H9 (cell line): ENCODE measurements around the gene KIF22. TPM values are rescaled to one million over a fixed set of nuclear protein-coding genes. Genes with fewer than 3 reads are reported as not detected.

Experiments
- DNase-seq: peaks from one replicate; pipeline ENCODE4 v3.0.0-alpha.2; 2017
- H2AFZ ChIP-seq: one replicate; pipeline ENCODE4 v1.6.1; 2013; ENCODE audit warnings: mild to moderate bottlenecking, low read length, control low read depth, moderate library complexity
- H2AK5ac ChIP-seq: 2 replicates; pipeline ENCODE4 v1.6.1; 2013; ENCODE audit warnings: low read length, control low read depth, mixed read lengths; ENCODE audit not compliant: insufficient read length
- H2BK120ac ChIP-seq: one replicate; pipeline ENCODE4 v1.6.1; 2013; ENCODE audit warnings: low read depth, mild to moderate bottlenecking, low read length, control low read depth, inconsistent platforms; ENCODE audit not compliant: poor library complexity, severe bottlenecking
- H2BK12ac ChIP-seq: 2 replicates; pipeline ENCODE4 v1.6.1; 2013; ENCODE audit warnings: low read length, control low read depth, mixed read lengths, low read depth; ENCODE audit not compliant: insufficient read length
- H2BK15ac ChIP-seq: 2 replicates; pipeline ENCODE4 v1.6.1; 2013; ENCODE audit warnings: low read depth, low read length, control low read depth
- H2BK20ac ChIP-seq: one replicate; pipeline ENCODE4 v1.6.1; 2013; ENCODE audit warnings: low read depth, mild to moderate bottlenecking, low read length, control low read depth, inconsistent platforms; ENCODE audit not compliant: poor library complexity, severe bottlenecking
- H2BK5ac ChIP-seq: 2 replicates; pipeline ENCODE4 v1.6.1; 2013; ENCODE audit warnings: low read length, control low read depth, mixed read lengths; ENCODE audit not compliant: insufficient read length
- H3K14ac ChIP-seq: 2 replicates; pipeline ENCODE4 v1.6.1; 2013; ENCODE audit warnings: low read length, control low read depth; ENCODE audit not compliant: insufficient read depth
- H3K18ac ChIP-seq: 2 replicates; pipeline ENCODE4 v1.6.1; 2013; ENCODE audit warnings: low read depth, mild to moderate bottlenecking, mixed read lengths, low read length, control low read depth; ENCODE audit not compliant: insufficient read length
- H3K23ac ChIP-seq: 2 replicates; pipeline ENCODE4 v1.6.1; 2013; ENCODE audit warnings: low read length, control low read depth, mixed read lengths, low read depth; ENCODE audit not compliant: insufficient read length
- H3K23me2 ChIP-seq: 2 replicates; pipeline ENCODE4 v1.6.1; 2013; ENCODE audit warnings: low read depth, mild to moderate bottlenecking, mixed read lengths, low read length, control low read depth; ENCODE audit not compliant: insufficient read length, poor library complexity, severe bottlenecking
- H3K27ac ChIP-seq: 2 replicates; pipeline ENCODE4 v1.5.1; 2013; ENCODE audit warnings: low read length, control low read depth, mixed read lengths, low read depth; ENCODE audit not compliant: insufficient read length
- H3K27me3 ChIP-seq: 2 replicates; pipeline ENCODE4 v1.6.1; 2013; ENCODE audit warnings: low read length, control low read depth, inconsistent platforms; ENCODE audit not compliant: insufficient read depth
- H3K4ac ChIP-seq: 2 replicates; pipeline ENCODE4 v1.6.1; 2013; ENCODE audit warnings: low read depth, mild to moderate bottlenecking, control low read depth, inconsistent platforms, low read length, moderate library complexity
- H3K4me1 ChIP-seq: 2 replicates; pipeline ENCODE4 v1.6.1; 2013; ENCODE audit warnings: low read length, control low read depth, inconsistent platforms; ENCODE audit not compliant: insufficient read depth
- H3K4me2 ChIP-seq: 2 replicates; pipeline ENCODE4 v1.6.1; 2013; ENCODE audit warnings: low read length, control low read depth, mixed read lengths; ENCODE audit not compliant: insufficient read length, insufficient read depth
- H3K56ac ChIP-seq: 2 replicates; pipeline ENCODE4 v1.6.1; 2013; ENCODE audit warnings: low read depth, mild to moderate bottlenecking, mixed read lengths, low read length, control low read depth; ENCODE audit not compliant: insufficient read length
- H3K79me1 ChIP-seq: 2 replicates; pipeline ENCODE4 v1.6.1; 2013; ENCODE audit warnings: low read depth, mild to moderate bottlenecking, moderate library complexity, low read length, control low read depth, inconsistent platforms; ENCODE audit not compliant: insufficient read depth, poor library complexity, severe bottlenecking
- H3K79me2 ChIP-seq: 2 replicates; pipeline ENCODE4 v1.6.1; 2013; ENCODE audit warnings: low read length, control low read depth, inconsistent platforms; ENCODE audit not compliant: insufficient read depth
- H3K9ac ChIP-seq: 2 replicates; pipeline ENCODE4 v1.6.1; 2013; ENCODE audit warnings: low read length, control low read depth, mixed read lengths; ENCODE audit not compliant: insufficient read length; ENCODE audit errors: extremely low read depth
- H3K9me3 ChIP-seq: one replicate; pipeline ENCODE4 v1.6.1; 2013; ENCODE audit warnings: low read depth, low read length, inconsistent platforms; ENCODE audit not compliant: control insufficient read depth
- H3T11ph ChIP-seq: one replicate; pipeline ENCODE4 v1.6.1; 2013; ENCODE audit warnings: mild to moderate bottlenecking, low read length, control low read depth, inconsistent platforms
- H4K20me1 ChIP-seq: one replicate; pipeline ENCODE4 v1.6.1; 2013; ENCODE audit not compliant: control insufficient read depth, insufficient read length, insufficient read depth
- H4K5ac ChIP-seq: 2 replicates; pipeline ENCODE4 v1.6.1; 2013; ENCODE audit warnings: low read depth, mild to moderate bottlenecking, mixed read lengths, low read length, control low read depth; ENCODE audit not compliant: insufficient read length
- H4K8ac ChIP-seq: replicated peaks from 2 replicates; pipeline ENCODE4 v1.6.1; 2013; ENCODE audit warnings: low read length, control low read depth, mixed read lengths, low read depth; ENCODE audit not compliant: insufficient read length
- H4K91ac ChIP-seq: 2 replicates; pipeline ENCODE4 v1.6.1; 2013; ENCODE audit warnings: low read depth, mild to moderate bottlenecking, moderate library complexity, mixed read lengths, low read length, control low read depth; ENCODE audit not compliant: insufficient read length
- H3K27ac Mint-ChIP-seq, 3 experiments: 2 replicates in 2 of 3; 3 replicates in 1 of 3; pipeline ENCODE4 v1.8.0; 2020 to 2021; ENCODE audit warnings: mixed read lengths in 3 of 3, mild to moderate bottlenecking in 1 of 3, moderate library complexity in 1 of 3
- H3K27me3 Mint-ChIP-seq: 2 replicates; pipeline ENCODE4 v1.8.0; 2021; ENCODE audit warnings: low read depth, mild to moderate bottlenecking, moderate library complexity, mixed read lengths
- H3K36me3 Mint-ChIP-seq, 3 experiments: 2 replicates in 2 of 3; 3 replicates in 1 of 3; pipeline ENCODE4 v1.8.0; 2020 to 2021; ENCODE audit warnings: low read depth in 3 of 3, mixed read lengths in 3 of 3; ENCODE audit not compliant: insufficient read depth in 1 of 3
- H3K4me1 Mint-ChIP-seq, 2 experiments: 2 replicates each; pipeline ENCODE4 v1.8.0; 2020; ENCODE audit warnings: mixed read lengths in 2 of 2
- H3K4me3 Mint-ChIP-seq, 2 experiments: 2 replicates in 1 of 2; 3 replicates in 1 of 2; pipeline ENCODE4 v1.8.0; 2020 to 2021; ENCODE audit warnings: mild to moderate bottlenecking in 2 of 2, mixed read lengths in 2 of 2, moderate library complexity in 1 of 2
- H3K9me3 Mint-ChIP-seq, 2 experiments: 2 replicates in 1 of 2; 3 replicates in 1 of 2; pipeline ENCODE4 v1.8.0; 2020; ENCODE audit warnings: mild to moderate bottlenecking in 2 of 2, mixed read lengths in 2 of 2, moderate library complexity in 1 of 2
- WGBS: extraction: QIAGEN DNeasy Blood & Tissue Kit; methylation state at CpG from one replicate; pipeline ENCODE4 v1.1.7; 2013; ENCODE audit warnings: missing lambda C conversion rate, low lambda C conversion rate, mixed read lengths; ENCODE audit not compliant: insufficient read length; ENCODE audit errors: extremely low coverage; 5-methylcytosine and 5-hydroxymethylcytosine counted together
- total RNA-seq: library from RNA; stranded (reverse); gene quantifications from 2 replicates; pipeline ENCODE4 v1.2.1, GENCODE V29; 2021
- TF ChIP-seq, protein P1 (sequence below): fragments of 200-600 bp; sonication (generic); conservative IDR thresholded peaks from 3 replicates; pipeline ENCODE4 v1.8.0; 2021; ENCODE audit warnings: antibody characterized with exemption, mild to moderate bottlenecking

KIF22 gene
- total RNA-seq, 1 experiment from 2014 or later = 151 TPM

DNA sequence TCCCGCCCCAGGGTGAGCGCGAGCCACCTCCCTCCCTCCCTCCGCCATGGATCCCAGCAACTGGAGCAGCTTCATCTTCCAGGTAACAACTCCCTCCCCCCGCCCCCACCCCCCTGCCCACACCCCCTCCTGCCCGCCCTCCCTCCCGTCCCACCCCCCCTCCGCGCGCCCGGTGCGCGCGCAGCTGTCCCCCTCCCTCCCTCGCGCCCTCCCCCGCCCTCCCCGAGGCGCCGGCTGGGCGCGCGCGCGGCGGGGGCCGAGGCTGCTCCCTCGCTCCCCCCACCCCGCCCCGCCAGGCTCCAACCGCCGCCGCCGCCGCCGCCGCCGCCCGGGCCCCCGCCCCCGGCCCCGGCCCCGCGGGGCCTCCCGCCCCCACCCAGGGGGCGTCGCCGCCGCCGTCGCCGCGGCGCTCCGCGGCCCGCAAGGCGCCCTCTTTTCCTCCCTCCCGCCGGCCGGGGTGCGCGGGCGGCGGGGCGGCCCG, 15.6 kb downstream of the KIF22 start, which contains the start of gene MAZ:
Gene MAZ (plus strand): TSS at position 431 of the 481 bp plus-strand sequence. CDS start 173 bp downstream, outside the sequence.
- no CpG with 5 or more reads among the region's 67 CpGs for whole genome bisulfite sequencing
- H2BK120ac ChIP-seq = no peak within 1 kb of the TSS
- TF ChIP-seq, protein P1, sequence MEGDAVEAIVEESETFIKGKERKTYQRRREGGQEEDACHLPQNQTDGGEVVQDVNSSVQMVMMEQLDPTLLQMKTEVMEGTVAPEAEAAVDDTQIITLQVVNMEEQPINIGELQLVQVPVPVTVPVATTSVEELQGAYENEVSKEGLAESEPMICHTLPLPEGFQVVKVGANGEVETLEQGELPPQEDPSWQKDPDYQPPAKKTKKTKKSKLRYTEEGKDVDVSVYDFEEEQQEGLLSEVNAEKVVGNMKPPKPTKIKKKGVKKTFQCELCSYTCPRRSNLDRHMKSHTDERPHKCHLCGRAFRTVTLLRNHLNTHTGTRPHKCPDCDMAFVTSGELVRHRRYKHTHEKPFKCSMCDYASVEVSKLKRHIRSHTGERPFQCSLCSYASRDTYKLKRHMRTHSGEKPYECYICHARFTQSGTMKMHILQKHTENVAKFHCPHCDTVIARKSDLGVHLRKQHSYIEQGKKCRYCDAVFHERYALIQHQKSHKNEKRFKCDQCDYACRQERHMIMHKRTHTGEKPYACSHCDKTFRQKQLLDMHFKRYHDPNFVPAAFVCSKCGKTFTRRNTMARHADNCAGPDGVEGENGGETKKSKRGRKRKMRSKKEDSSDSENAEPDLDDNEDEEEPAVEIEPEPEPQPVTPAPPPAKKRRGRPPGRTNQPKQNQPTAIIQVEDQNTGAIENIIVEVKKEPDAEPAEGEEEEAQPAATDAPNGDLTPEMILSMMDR = no peak
- H3K23me2 ChIP-seq = peaks cover 19% of the 10 kb centered on the region
- no peak for DNase-seq
- H2AFZ ChIP-seq = no peak within 1 kb of the TSS
- H4K5ac ChIP-seq = no peak within 1 kb of the TSS
- peak within 1 kb of the TSS; percentile 4 for H3K14ac ChIP-seq
- peak within 1 kb of the TSS in 2 of 3 experiments; percentile 100; a peak in 5 of 7 replicates for H3K27ac Mint-ChIP-seq
- H3K4me2 ChIP-seq = peak within 1 kb of the TSS; percentile 85
- H3K23ac ChIP-seq = no peak within 1 kb of the TSS
- H4K91ac ChIP-seq = no peak within 1 kb of the TSS
- H2BK12ac ChIP-seq = no peak within 1 kb of the TSS
- no peaks in the 10 kb centered on the region; the same call in 1 of the 2 replicates for H3K4me1 ChIP-seq
- peaks cover 2% of the 10 kb centered on the region; the same call in 1 of the 2 replicates for H3K79me2 ChIP-seq
- peak within 1 kb of the TSS; percentile 27 for H3K9ac ChIP-seq
- H3K4me1 Mint-ChIP-seq = peaks cover 42 to 60% of the 10 kb centered on the region in 2 experiments
- H3K9me3 ChIP-seq = no peaks in the 10 kb centered on the region
- H3K27ac ChIP-seq = no peak within 1 kb of the TSS
- H3K9me3 Mint-ChIP-seq = no peaks in the 10 kb centered on the region; a peak in 1 of 5 replicates
- no peak within 1 kb of the TSS for H3T11ph ChIP-seq
- H3K27me3 Mint-ChIP-seq = peaks cover 1% of the 10 kb centered on the region
- no peaks in the 10 kb centered on the region for H4K20me1 ChIP-seq
- peak within 1 kb of the TSS; percentile 93 to 98 for H3K4me3 Mint-ChIP-seq
- no peaks in the 10 kb centered on the region for H3K79me1 ChIP-seq
- H2BK15ac ChIP-seq = no peak within 1 kb of the TSS
- no peak within 1 kb of the TSS for H3K4ac ChIP-seq
- H3K27me3 ChIP-seq = no peaks in the 10 kb centered on the region
- H4K8ac ChIP-seq = no peak within 1 kb of the TSS
- H3K56ac ChIP-seq = no peak within 1 kb of the TSS
- peaks cover 23 to 65% (median 39%) of the 10 kb centered on the region in 3 experiments for H3K36me3 Mint-ChIP-seq
- no peak within 1 kb of the TSS for H2AK5ac ChIP-seq
- no peak within 1 kb of the TSS for H2BK20ac ChIP-seq
- H3K18ac ChIP-seq = peak within 1 kb of the TSS; percentile 29
- H2BK5ac ChIP-seq = no peak within 1 kb of the TSS
